Colonic mucosa (tissue), 4 donors: Measurements from ENCODE around the gene CDKN2A. TPM values are rescaled to one million over a fixed set of nuclear protein-coding genes. Genes with fewer than 3 reads are reported as not detected.

Experiments used
- DNase-seq: peaks from one replicate; pipeline ENCODE4 v3.0.0-alpha.2; 2020
- H3K27ac ChIP-seq: fragments of 200-600 bp; one replicate; pipeline ENCODE4 v1.8.0; 2021
- H3K27me3 ChIP-seq: fragments of 200-600 bp; one replicate; pipeline ENCODE4 v1.8.0; 2021
- H3K36me3 ChIP-seq: fragments of 200-600 bp; one replicate; pipeline ENCODE4 v1.8.0; 2021
- H3K4me1 ChIP-seq: fragments of 200-600 bp; one replicate; pipeline ENCODE4 v1.8.0; 2021; ENCODE audit warnings: mild to moderate bottlenecking
- H3K4me3 ChIP-seq: fragments of 200-600 bp; one replicate; pipeline ENCODE4 v1.8.0; 2021
- H3K9ac ChIP-seq, 2 donors: one replicate each; pipeline ENCODE4 v1.7.0; 2013; ENCODE audit warnings: control low read depth in 2 of 2, low read depth in 2 of 2, low read length in 2 of 2
- H3K9me3 ChIP-seq: fragments of 200-600 bp; one replicate; pipeline ENCODE4 v1.8.0; 2021
- CTCF ChIP-seq: fragments of 200-600 bp; IDR thresholded peaks from one replicate; pipeline ENCODE4 v1.8.0; 2022; ENCODE audit warnings: antibody characterized with exemption, mild to moderate bottlenecking
- intact Hi-C: fragments of 100-400 bp; cut with DNase I; formaldehyde crosslinking; loops from one replicate; pipeline ENCODE4 v1.14.1; 2022
- total RNA-seq, 2 donors: library from RNA; stranded (reverse); fragmentation: NEBNext Ultra II Directional in 1 of 2; extraction: Animal tissue kit (Norgen Biotek cat#: 25700) in 1 of 2; gene quantifications; one replicate each; pipeline ENCODE4 v1.2.1, GENCODE V29; 2021
- donor health status: healthy.
- donor health status: DM: no; HTN: no; CAD: no.
- donor health status: DM: no; HTN: no; CAD: no.

Gene CDKN2A
- total RNA-seq, 2 donors from 2014 or later, result 1.3 to 2.9 TPM

- Histone ChIP-seq H3K9ac (peak overlapping the region; percentile 8 to 99), H3K27ac (peak overlapping the region; percentile 88), H3K9me3 (no peaks in the 10 kb centered on the region), H3K4me3 (peak overlapping the region; percentile 57), H3K36me3 (no peaks in the 10 kb centered on the region), H3K4me1 (no peaks in the 10 kb centered on the region), H3K27me3 (peaks cover 18% of the 10 kb centered on the region)
- intact Hi-C loops, result loop anchor here (5.0 to 10.0 kb wide), 3 partner anchors 41 to 226 kb away; no protein-coding TSS in a partner anchor
- no peak for DNase-seq
- TF ChIP-seq CTCF, result no peak
Measured at GRCh38 chr9:22008384-22008716, 14.2 kb upstream of the CDKN2A start.

- Histone ChIP-seq H3K9me3 (no peaks in the 10 kb centered on the region), H3K4me1 (no peaks in the 10 kb centered on the region), H3K27ac (no peak overlapping the region), H3K27me3 (peaks cover 21% of the 10 kb centered on the region), H3K4me3 (peak overlapping the region; percentile 57), H3K9ac (no peak overlapping the region), H3K36me3 (no peaks in the 10 kb centered on the region)
- intact Hi-C loops, result loop anchor here (5.0 to 10.0 kb wide), 3 partner anchors 39 to 229 kb away; no protein-coding TSS in a partner anchor
- no peak for TF ChIP-seq CTCF
- no peak for DNase-seq
Measured at GRCh38 chr9:22005702-22006606, 11.8 kb upstream of the CDKN2A start.

GRCh38 chr9:22005021-22005701 lies 11.0 kb upstream of the CDKN2A start:
- no peak for DNase-seq

GRCh38 chr9:22002038-22002437 lies 7.8 kb upstream of the CDKN2A start:
- H3K4me1 ChIP-seq, result no peaks in the 10 kb centered on the region
- intact Hi-C loops, result loop anchor here (10.0 kb wide), 2 partner anchors 187 to 233 kb away; no protein-coding TSS in a partner anchor
- no peaks in the 10 kb centered on the region for H3K9me3 ChIP-seq
- peaks cover 19% of the 10 kb centered on the region for H3K27me3 ChIP-seq
- DNase-seq, result no peak
- H3K27ac ChIP-seq, result no peak overlapping the region
- H3K4me3 ChIP-seq, result no peak overlapping the region
- no peak for TF ChIP-seq CTCF
- no peaks in the 10 kb centered on the region for H3K36me3 ChIP-seq
- H3K9ac ChIP-seq, result no peak overlapping the region

More at GRCh38 chr9:22005021-22005701, 11.0 kb upstream of the CDKN2A start:
- TF ChIP-seq CTCF, result no peak
- no peak overlapping the region for H3K4me3 ChIP-seq
- no peak overlapping the region for H3K27ac ChIP-seq
- no peaks in the 10 kb centered on the region for H3K4me1 ChIP-seq
- intact Hi-C loops, result loop anchor here (5.0 to 10.0 kb wide), 3 partner anchors 38 to 230 kb away; no protein-coding TSS in a partner anchor
- H3K9me3 ChIP-seq, result no peaks in the 10 kb centered on the region
- no peaks in the 10 kb centered on the region for H3K36me3 ChIP-seq
- H3K27me3 ChIP-seq, result peaks cover 21% of the 10 kb centered on the region
- H3K9ac ChIP-seq, result no peak overlapping the region

- peaks cover 4% of the 10 kb centered on the region for H3K27me3 ChIP-seq
- intact Hi-C loops, result no loop called here
Measured at GRCh38 chr9:21998026-21998425, 3.8 kb upstream of the CDKN2A start.

More at GRCh38 chr9:21998026-21998425, 3.8 kb upstream of the CDKN2A start:
- Histone ChIP-seq H3K9me3 (no peaks in the 10 kb centered on the region), H3K9ac (no peak overlapping the region), H3K27ac (no peak overlapping the region), H3K4me3 (no peak overlapping the region), H3K36me3 (no peaks in the 10 kb centered on the region), H3K4me1 (no peaks in the 10 kb centered on the region)
- DNase-seq, result no peak
- TF ChIP-seq CTCF, result no peak
